Measurements from ENCODE around the gene MUC15.

- TF ChIP-seq CTCF (conservative IDR thresholded peaks at IDR 0.05) (no peak), EZH2 (IDR thresholded peaks at IDR 0.05; ENCODE audit: low read depth) (no peak)
Measured at GRCh38 chr11:26549176-26549575, 22.9 kb downstream of the MUC15 start.

All from PC-9 (cell line).